Measurements from ENCODE around the gene GSTM1.

DNA sequence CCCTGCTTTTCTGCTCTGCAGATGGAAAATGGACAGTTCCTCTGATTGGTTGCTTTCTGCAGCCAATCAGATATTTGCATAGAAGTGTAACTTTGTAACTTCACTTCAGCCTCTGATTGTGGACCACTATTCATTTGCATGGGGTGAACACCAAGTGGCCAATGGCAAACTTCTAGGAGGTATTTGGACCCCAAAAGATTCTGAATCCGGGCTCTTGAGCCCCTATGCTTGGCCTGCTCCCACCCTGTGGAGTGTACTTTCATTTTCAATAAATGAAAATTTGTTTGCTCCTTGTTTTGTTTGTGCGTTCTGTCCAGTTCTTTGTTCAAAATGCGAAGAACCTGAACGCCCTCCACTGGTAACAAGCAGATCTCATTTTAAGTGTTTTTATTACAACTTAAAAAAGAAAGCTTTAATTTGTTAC, 38.1 kb upstream of the GSTM1 start:
- TF ChIP-seq CTCF (IDR thresholded peaks at IDR 0.05): no peak
- no peak for TF ChIP-seq POLR2AphosphoS5 (IDR thresholded peaks at IDR 0.05)

Data from sigmoid colon (tissue), 4 donors.